SU-DHL-6 (cell line): Measurements from ENCODE around the gene E2F7.
"Not testable (repeated sequence)": the region's sequence is repeated elsewhere in the genome, so short reads cannot be mapped to it uniquely, and the experiment has no call there.

Source experiments
- H2AFZ ChIP-seq: fragments of 200-600 bp; sonication (generic); 2 replicates; pipeline ENCODE4 v1.6.1; 2014; ENCODE audit warnings: low read depth, mild to moderate bottlenecking, moderate library complexity, mixed read lengths, antibody characterized with exemption, low read length; ENCODE audit not compliant: severe bottlenecking
- H3F3A ChIP-seq: fragments of 200-600 bp; shearing (Covaris generic); 2 replicates; pipeline ENCODE4 v1.6.0; 2016; ENCODE audit warnings: antibody characterized with exemption, mild to moderate bottlenecking; ENCODE audit not compliant: insufficient read depth
- H3K27ac ChIP-seq: fragments of 200-600 bp; sonication (generic); 2 replicates; pipeline ENCODE4 v1.5.1; 2016; ENCODE audit warnings: low read depth, mild to moderate bottlenecking, low read length, moderate library complexity, mixed read lengths
- H3K27me3 ChIP-seq: fragments of 200-600 bp; sonication (generic), shearing (Covaris generic); 2 replicates; pipeline ENCODE4 v1.6.0; 2014; ENCODE audit warnings: mild to moderate bottlenecking, low read length
- H3K36me3 ChIP-seq: fragments of 200-600 bp; sonication (generic); 2 replicates; pipeline ENCODE4 v1.6.1; 2014; ENCODE audit warnings: mild to moderate bottlenecking, low read length, mixed read lengths
- H3K4me2 ChIP-seq: fragments of 300-600, 200-600 bp; shearing (Covaris generic), sonication (generic); 2 replicates; pipeline ENCODE4 v1.6.0; 2014; ENCODE audit warnings: low read length, low read depth, mild to moderate bottlenecking; ENCODE audit not compliant: poor library complexity, severe bottlenecking
- H3K4me3 ChIP-seq: fragments of 200-600 bp; sonication (generic); 2 replicates; pipeline ENCODE4 v1.5.1; 2014; ENCODE audit warnings: antibody characterized with exemption, low read length, mild to moderate bottlenecking, mixed read lengths; ENCODE audit not compliant: insufficient read depth, poor library complexity, severe bottlenecking
- H3K79me2 ChIP-seq: fragments of 200-600 bp; sonication (generic); 2 replicates; pipeline ENCODE4 v1.6.1; 2014; ENCODE audit warnings: mild to moderate bottlenecking, low read length, moderate library complexity; ENCODE audit not compliant: insufficient read depth
- H3K9ac ChIP-seq: fragments of 200-600 bp; sonication (generic); 2 replicates; pipeline ENCODE4 v1.7.0; 2014; ENCODE audit warnings: mild to moderate bottlenecking, low read length
- H3K9me2 ChIP-seq: fragments of 200-600 bp; sonication (generic); replicated peaks from 2 replicates; pipeline ENCODE4 v1.6.1; 2014; ENCODE audit warnings: low read length; ENCODE audit not compliant: insufficient read depth
- H3K9me3 ChIP-seq: fragments of 200-600 bp; sonication (generic); 2 replicates; pipeline ENCODE4 v1.6.1; 2014; ENCODE audit warnings: low read length, mixed read lengths; ENCODE audit not compliant: insufficient read depth
- H4K20me1 ChIP-seq: fragments of 200-600 bp; sonication (generic); 2 replicates; pipeline ENCODE4 v1.6.1; 2014; ENCODE audit warnings: low read depth, mild to moderate bottlenecking, antibody characterized with exemption, low read length, moderate library complexity, mixed read lengths
- EZH2phosphoT487 ChIP-seq: fragments of 200-600 bp; sonication (generic), shearing (Covaris generic); conservative IDR thresholded peaks from 2 replicates; pipeline ENCODE4 v1.6.1; 2018; ENCODE audit warnings: mild to moderate bottlenecking, antibody characterized with exemption, low read length, moderate library complexity, mixed read lengths
- TF ChIP-seq, protein P1 (sequence below): fragments of 200-600 bp; sonication (generic); IDR thresholded peaks from one replicate; pipeline ENCODE4 v1.5.1; 2017; ENCODE audit warnings: antibody characterized with exemption, mild to moderate bottlenecking, low read length, moderate library complexity; ENCODE audit not compliant: insufficient read depth, poor library complexity, severe bottlenecking

The E2F7 gene

DNA sequence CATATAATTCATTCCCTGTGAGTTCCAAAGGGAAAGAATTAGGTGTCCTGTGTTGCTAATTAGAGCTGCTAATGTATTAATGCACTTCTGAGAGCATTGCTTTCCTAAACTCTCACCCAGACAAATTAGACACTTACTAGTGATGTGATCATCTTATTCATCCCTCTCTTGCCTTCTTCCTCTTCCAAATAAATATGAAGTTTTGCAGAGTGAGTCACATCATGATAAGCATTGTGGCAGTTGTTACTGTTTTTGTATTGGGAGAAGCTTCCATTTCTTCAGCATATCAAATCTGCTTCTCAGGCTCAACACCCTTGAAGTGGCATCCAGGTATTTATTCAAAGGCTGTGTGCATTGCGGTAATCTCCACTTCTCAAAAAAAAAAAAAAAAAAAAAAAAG lies 37.3 kb upstream of the E2F7 start:
- TF ChIP-seq EZH2phosphoT487 = no peak
- TF ChIP-seq, protein P1, sequence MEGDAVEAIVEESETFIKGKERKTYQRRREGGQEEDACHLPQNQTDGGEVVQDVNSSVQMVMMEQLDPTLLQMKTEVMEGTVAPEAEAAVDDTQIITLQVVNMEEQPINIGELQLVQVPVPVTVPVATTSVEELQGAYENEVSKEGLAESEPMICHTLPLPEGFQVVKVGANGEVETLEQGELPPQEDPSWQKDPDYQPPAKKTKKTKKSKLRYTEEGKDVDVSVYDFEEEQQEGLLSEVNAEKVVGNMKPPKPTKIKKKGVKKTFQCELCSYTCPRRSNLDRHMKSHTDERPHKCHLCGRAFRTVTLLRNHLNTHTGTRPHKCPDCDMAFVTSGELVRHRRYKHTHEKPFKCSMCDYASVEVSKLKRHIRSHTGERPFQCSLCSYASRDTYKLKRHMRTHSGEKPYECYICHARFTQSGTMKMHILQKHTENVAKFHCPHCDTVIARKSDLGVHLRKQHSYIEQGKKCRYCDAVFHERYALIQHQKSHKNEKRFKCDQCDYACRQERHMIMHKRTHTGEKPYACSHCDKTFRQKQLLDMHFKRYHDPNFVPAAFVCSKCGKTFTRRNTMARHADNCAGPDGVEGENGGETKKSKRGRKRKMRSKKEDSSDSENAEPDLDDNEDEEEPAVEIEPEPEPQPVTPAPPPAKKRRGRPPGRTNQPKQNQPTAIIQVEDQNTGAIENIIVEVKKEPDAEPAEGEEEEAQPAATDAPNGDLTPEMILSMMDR = no peak
- H3K4me2 ChIP-seq = no peak overlapping the region

DNA sequence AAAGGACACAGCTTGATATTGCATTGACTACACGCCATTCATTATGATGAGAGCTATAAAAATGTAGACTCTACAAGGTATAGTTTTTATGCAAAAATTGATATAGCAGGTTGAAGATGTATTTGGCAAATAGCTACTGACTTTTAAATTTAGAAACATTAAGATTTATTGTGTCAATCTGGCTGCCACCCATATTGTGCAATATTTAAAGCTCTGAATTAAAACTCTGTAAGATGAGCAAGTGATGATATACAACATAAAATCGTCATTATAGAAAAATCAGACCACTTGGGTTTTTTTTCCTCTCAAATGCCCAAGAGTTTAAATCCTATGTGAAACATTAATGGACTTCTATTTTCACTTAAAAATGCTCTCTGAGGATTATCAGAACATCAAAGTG lies 36.8 kb upstream of the E2F7 start:
- Histone ChIP-seq H3K27ac (no peak overlapping the region), H3K4me3 (no peak overlapping the region), H3K27me3 (no peaks in the 10 kb centered on the region)

More for the DNA sequence above, 37.3 kb upstream of the E2F7 start:
- Histone ChIP-seq H3K27ac (no peak overlapping the region), H3K79me2 (no peaks in the 10 kb centered on the region), H3K9ac (no peak overlapping the region), H3K4me3 (no peak overlapping the region), H4K20me1 (no peaks in the 10 kb centered on the region), H3K9me3 (no peaks in the 10 kb centered on the region), H3K9me2 (no peaks in the 10 kb centered on the region), H3K36me3 (no peaks in the 10 kb centered on the region), H3F3A (no peaks in the 10 kb centered on the region), H2AFZ (no peak overlapping the region), H3K27me3 (peaks cover 1% of the 10 kb centered on the region; the same call in 1 of the 2 replicates)

DNA sequence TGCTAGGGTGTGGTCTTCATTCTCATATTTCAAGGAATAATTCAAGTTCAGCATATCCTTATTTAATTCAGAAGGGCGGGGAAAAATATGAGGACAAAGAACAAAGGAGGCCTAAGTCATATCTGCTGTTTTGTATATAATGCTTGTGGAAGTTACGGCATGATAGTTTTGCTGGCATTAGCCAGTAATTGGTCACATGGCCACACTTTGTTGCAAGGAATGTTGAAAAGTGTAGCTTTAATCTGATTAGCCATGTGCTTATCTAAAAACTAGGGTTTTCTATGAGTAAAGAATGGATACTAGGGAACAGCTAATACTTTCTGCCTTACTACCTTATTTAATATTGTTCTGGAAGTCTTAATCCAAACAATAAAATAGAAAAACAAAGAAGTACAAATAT lies 34.4 kb upstream of the E2F7 start:
- Histone ChIP-seq H3K9ac (no peak overlapping the region), H3K9me3 (no peaks in the 10 kb centered on the region), H3K36me3 (no peaks in the 10 kb centered on the region), H3K27ac (no peak overlapping the region), H3K79me2 (no peaks in the 10 kb centered on the region), H3F3A (no peaks in the 10 kb centered on the region), H2AFZ (no peak overlapping the region), H3K27me3 (no peaks in the 10 kb centered on the region), H3K9me2 (no peaks in the 10 kb centered on the region), H3K4me3 (no peak overlapping the region), H4K20me1 (no peaks in the 10 kb centered on the region), H3K4me2 (no peak overlapping the region)
- TF ChIP-seq, protein P1 = no peak
- TF ChIP-seq EZH2phosphoT487 = no peak

More for the DNA sequence above, 36.8 kb upstream of the E2F7 start:
- Histone ChIP-seq H3F3A (no peaks in the 10 kb centered on the region), H3K79me2 (no peaks in the 10 kb centered on the region), H3K36me3 (no peaks in the 10 kb centered on the region), H3K9ac (no peak overlapping the region), H3K9me3 (no peaks in the 10 kb centered on the region), H3K9me2 (no peaks in the 10 kb centered on the region), H4K20me1 (no peaks in the 10 kb centered on the region), H3K4me2 (no peak overlapping the region), H2AFZ (no peak overlapping the region)
- TF ChIP-seq, protein P1 = no peak
- no peak for TF ChIP-seq EZH2phosphoT487

- no peak overlapping the region for H3K4me2 ChIP-seq
- H3K36me3 ChIP-seq = no peaks in the 10 kb centered on the region
- H4K20me1 ChIP-seq = no peaks in the 10 kb centered on the region
- no peak overlapping the region for H3K9ac ChIP-seq
- no peak overlapping the region for H3K27ac ChIP-seq
- no peaks in the 10 kb centered on the region for H3F3A ChIP-seq
- H3K27me3 ChIP-seq = no peaks in the 10 kb centered on the region
- H3K4me3 ChIP-seq = no peak overlapping the region
- no peaks in the 10 kb centered on the region for H3K79me2 ChIP-seq
- TF ChIP-seq, protein P1 = no peak
- TF ChIP-seq EZH2phosphoT487 = no peak
- no peaks in the 10 kb centered on the region for H3K9me3 ChIP-seq
- no peak overlapping the region for H2AFZ ChIP-seq
- no peaks in the 10 kb centered on the region for H3K9me2 ChIP-seq
Measured at GRCh38 chr12:77097846-77098245, 32.5 kb upstream of the E2F7 start.

DNA sequence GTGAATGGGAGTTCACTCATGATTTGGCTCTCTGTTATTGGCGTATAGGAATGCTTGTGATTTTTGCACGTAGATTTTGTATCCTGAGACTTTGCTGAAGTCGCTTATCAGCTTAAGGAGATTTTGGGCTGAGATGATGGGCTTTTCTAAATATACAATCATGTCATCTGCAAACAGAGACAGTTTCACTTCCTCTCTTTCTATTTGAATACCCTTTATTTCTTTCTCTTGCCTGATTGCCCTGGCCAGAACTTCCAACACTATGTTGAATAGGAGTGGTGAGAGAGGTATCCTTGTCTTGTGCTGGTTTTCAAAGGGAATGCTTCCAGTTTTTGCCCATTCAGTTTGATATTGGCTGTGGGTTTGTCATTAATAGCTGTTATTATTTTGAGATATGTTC lies 26.9 kb upstream of the E2F7 start:
- not testable (repeated sequence) for H3K79me2 ChIP-seq, H3K4me3 ChIP-seq, H3K4me2 ChIP-seq, H3K27me3 ChIP-seq, H4K20me1 ChIP-seq, H3F3A ChIP-seq, H3K9me2 ChIP-seq, H3K9ac ChIP-seq, H2AFZ ChIP-seq, H3K9me3 ChIP-seq, H3K27ac ChIP-seq, H3K36me3 ChIP-seq
